NCI-H524 treated with DMSO at 0.1 percent for 48 hours (cell line): ENCODE data around the gene TEN1.
"Not testable (repeated sequence)": the region's sequence is repeated elsewhere in the genome, so short reads cannot be mapped to it uniquely, and the experiment has no call there.

Experiments
- DNase-seq: peaks from one replicate; lab custom pipeline; 2025; lab: John Stamatoyannopoulos, UW

TEN1 gene

GRCh38 chr17:76025294-76025693, 46.3 kb downstream of the TEN1 start:
- DNase-seq = no peak

- DNase-seq = no peak
Measured at GRCh38 chr17:76026714-76027158, 47.7 kb downstream of the TEN1 start.

GRCh38 chr17:76027159-76027839, 48.3 kb downstream of the TEN1 start, which contains the start of gene EVPL:
EVPL (minus strand) TSS chr17:76027306; CDS start chr17:76027198, 108 bp downstream.
- no peak for DNase-seq

- peak; percentile 41 for DNase-seq
Measured at GRCh38 chr17:76032073-76032779, 53.2 kb downstream of the TEN1 start.

- no peak for DNase-seq
Measured at GRCh38 chr17:76032780-76033108, 53.7 kb downstream of the TEN1 start.

- no peak for DNase-seq
Measured at GRCh38 chr17:76033139-76033538, 54.1 kb downstream of the TEN1 start.

GRCh38 chr17:76034428-76035350, 55.6 kb downstream of the TEN1 start:
- DNase-seq = peak; percentile 62

- DNase-seq = no peak
Measured at GRCh38 chr17:76036497-76037261, 57.6 kb downstream of the TEN1 start.

GRCh38 chr17:76038050-76038449, 59.0 kb downstream of the TEN1 start:
- DNase-seq = no peak

GRCh38 chr17:76039121-76039520, 60.1 kb downstream of the TEN1 start:
- no peak for DNase-seq

GRCh38 chr17:76040376-76040775, 61.3 kb downstream of the TEN1 start:
- DNase-seq = no peak

- not testable (repeated sequence) for DNase-seq
Measured at GRCh38 chr17:76042868-76043267, 63.8 kb downstream of the TEN1 start.

- not testable (repeated sequence) for DNase-seq
Measured at GRCh38 chr17:76044475-76045007, 65.5 kb downstream of the TEN1 start.

- no peak for DNase-seq
Measured at GRCh38 chr17:76046064-76046463, 67.0 kb downstream of the TEN1 start.

GRCh38 chr17:76048025-76048605, 69.1 kb downstream of the TEN1 start:
- no peak for DNase-seq

GRCh38 chr17:76048711-76049110, 69.7 kb downstream of the TEN1 start:
- no peak for DNase-seq

GRCh38 chr17:76049239-76049638, 70.2 kb downstream of the TEN1 start:
- no peak for DNase-seq

- DNase-seq = no peak
Measured at GRCh38 chr17:76049836-76050537, 70.9 kb downstream of the TEN1 start.
